H1 (cell line): ENCODE measurements around the gene TUBGCP6. TPM values are rescaled to one million over a fixed set of nuclear protein-coding genes. Genes with fewer than 3 reads are reported as not detected.

Experiments used
- JUN ChIP-seq: IDR thresholded peaks from 2 replicates; pipeline ENCODE4 v1.6.1; 2011; ENCODE audit warnings: low read depth, mild to moderate bottlenecking, improper control_type of control experiment, low read length
- RFX5 ChIP-seq: IDR thresholded peaks from 2 replicates; pipeline ENCODE4 v1.6.1; 2011; ENCODE audit warnings: low read depth, low read length, improper control_type of control experiment, borderline replicate concordance
- polyA plus RNA-seq, 7 experiments: library from polyadenylated mRNA; depleted of rRNA in 3 of 7; stranded (reverse) in 5 of 7; unstranded in 2 of 7; fragments of >200 nt in 5 of 7; fragments of 200-250 nt in 2 of 7; gene quantifications; 1 replicate in 5 of 7; 2 replicates in 1 of 7; 4 replicates in 1 of 7; pipeline versions ENCODE4 v1.2.1 to v1.2.3, GENCODE V29; 2011 to 2013; ENCODE audit warnings: missing spikeins in 2 of 7, mixed read lengths in 2 of 7
- total RNA-seq: library from RNA; stranded (reverse); fragmentation: NEBNext Ultra II Directional; extraction: Animal tissue kit (Norgen Biotek cat#: 25700); gene quantifications from 2 replicates; pipeline ENCODE4 v1.2.1, GENCODE V29; 2021
- TF ChIP-seq, protein P1 (sequence below): IDR thresholded peaks from 2 replicates; pipeline ENCODE4 v1.6.1; 2012; ENCODE audit warnings: low read length, inconsistent platforms

TUBGCP6 gene
- total and polyA plus RNA-seq, 2 of the 8 experiments (the other 6 are each of a cell fraction or from before 2014, with no cell fraction given), result 24.2 to 24.7 TPM

- TF ChIP-seq RFX5, result no peak
- TF ChIP-seq JUN, result no peak
- TF ChIP-seq, protein P1, sequence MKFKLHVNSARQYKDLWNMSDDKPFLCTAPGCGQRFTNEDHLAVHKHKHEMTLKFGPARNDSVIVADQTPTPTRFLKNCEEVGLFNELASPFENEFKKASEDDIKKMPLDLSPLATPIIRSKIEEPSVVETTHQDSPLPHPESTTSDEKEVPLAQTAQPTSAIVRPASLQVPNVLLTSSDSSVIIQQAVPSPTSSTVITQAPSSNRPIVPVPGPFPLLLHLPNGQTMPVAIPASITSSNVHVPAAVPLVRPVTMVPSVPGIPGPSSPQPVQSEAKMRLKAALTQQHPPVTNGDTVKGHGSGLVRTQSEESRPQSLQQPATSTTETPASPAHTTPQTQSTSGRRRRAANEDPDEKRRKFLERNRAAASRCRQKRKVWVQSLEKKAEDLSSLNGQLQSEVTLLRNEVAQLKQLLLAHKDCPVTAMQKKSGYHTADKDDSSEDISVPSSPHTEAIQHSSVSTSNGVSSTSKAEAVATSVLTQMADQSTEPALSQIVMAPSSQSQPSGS, result no peak
Observed at GRCh38 chr22:50245214-50246072, 620 bp upstream of the TUBGCP6 start (continued).
